ENCODE data around the gene STARD3NL.
A peak's percentile ranks its signal among the peaks of the same experiment; 100 is the strongest.
"Not testable (repeated sequence)": the region's sequence is repeated elsewhere in the genome, so short reads cannot be mapped to it uniquely, and the experiment has no call there.

Gene STARD3NL

DNA sequence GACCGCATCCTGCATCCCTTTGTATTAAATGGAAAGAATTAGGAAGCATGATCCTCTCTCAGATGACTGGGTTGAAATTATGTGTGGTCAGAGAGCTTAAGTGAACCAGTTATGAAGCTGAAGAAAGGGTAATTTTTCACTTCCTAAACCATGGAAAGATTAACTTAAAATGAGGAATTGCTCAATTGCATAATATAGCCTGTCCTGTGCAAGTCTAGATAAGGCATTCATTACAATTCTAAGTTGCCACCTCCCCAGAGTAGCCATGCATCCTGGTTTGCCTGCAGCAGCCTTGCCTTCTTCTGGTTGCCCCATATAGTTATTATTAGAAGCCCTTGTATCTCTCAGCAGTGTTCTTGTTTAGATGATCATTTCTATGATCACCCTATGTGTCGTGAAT, 45.3 kb downstream of the STARD3NL start:
- DNase-seq (ENCODE audit: low spot score), result no peak

DNA sequence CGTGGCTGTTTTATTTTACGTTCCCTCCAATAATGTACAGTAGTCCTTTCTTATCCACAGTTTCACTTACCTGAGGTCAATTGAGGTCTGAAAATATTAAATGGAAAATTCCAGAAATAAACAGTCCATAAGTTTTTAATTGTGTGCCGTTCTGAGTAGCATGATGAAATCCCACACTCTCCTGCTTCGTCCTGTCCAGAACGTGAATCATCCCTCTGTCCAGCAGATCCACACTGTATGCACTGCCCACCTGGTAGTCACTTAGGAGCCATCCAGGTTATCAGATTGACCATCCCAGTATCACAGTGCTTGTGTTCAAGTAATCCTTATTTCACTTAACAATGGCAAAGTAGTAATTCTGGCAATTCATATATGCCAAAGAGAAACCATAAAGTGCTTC, 46.3 kb downstream of the STARD3NL start:
- no peak for DNase-seq (ENCODE audit: low spot score)

DNA sequence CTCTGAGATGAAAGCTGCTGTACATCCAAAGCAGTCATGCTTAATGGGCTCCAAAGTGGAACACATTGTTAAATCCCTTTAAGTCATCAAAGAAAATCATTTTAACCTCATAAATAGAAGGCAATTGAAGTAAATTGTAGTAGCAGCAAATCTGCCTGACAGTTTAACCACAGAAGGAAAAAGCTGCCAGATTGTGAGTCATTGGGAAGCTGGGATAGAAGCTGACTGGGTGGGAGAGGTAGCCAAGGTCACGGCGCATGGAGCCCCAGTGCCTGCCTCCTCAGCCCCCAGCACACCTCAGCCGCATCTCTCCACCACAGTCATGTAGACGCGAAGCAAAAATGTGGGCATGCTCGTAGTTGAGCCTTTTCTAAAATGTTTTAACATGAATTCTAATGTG, 51.3 kb downstream of the STARD3NL start:
- DNase-seq (ENCODE audit: low spot score), result no peak

DNA sequence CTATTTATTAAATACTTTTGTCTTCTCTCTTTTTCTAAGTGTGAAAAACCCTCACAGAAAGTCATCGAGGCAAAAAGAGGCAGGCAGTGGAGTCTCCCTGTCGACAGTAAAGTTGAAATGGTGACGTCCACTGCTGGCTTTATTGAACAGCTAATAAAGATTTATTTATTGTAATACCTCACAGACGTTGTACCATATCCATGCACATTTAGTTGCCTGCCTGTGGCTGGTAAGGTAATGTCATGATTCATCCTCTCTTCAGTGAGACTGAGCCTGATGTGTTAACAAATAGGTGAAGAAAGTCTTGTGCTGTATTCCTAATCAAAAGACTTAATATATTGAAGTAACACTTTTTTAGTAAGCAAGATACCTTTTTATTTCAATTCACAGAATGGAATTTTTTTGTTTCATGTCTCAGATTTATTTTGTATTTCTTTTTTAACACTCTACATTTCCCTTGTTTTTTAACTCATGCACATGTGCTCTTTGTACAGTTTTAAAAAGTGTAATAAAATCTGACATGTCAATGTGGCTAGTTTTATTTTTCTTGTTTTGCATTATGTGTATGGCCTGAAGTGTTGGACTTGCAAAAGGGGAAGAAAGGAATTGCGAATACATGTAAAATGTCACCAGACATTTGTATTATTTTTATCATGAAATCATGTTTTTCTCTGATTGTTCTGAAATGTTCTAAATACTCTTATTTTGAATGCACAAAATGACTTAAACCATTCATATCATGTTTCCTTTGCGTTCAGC, 52.0 kb downstream of the STARD3NL start:
- no peak for DNase-seq (ENCODE audit: low spot score)

DNA sequence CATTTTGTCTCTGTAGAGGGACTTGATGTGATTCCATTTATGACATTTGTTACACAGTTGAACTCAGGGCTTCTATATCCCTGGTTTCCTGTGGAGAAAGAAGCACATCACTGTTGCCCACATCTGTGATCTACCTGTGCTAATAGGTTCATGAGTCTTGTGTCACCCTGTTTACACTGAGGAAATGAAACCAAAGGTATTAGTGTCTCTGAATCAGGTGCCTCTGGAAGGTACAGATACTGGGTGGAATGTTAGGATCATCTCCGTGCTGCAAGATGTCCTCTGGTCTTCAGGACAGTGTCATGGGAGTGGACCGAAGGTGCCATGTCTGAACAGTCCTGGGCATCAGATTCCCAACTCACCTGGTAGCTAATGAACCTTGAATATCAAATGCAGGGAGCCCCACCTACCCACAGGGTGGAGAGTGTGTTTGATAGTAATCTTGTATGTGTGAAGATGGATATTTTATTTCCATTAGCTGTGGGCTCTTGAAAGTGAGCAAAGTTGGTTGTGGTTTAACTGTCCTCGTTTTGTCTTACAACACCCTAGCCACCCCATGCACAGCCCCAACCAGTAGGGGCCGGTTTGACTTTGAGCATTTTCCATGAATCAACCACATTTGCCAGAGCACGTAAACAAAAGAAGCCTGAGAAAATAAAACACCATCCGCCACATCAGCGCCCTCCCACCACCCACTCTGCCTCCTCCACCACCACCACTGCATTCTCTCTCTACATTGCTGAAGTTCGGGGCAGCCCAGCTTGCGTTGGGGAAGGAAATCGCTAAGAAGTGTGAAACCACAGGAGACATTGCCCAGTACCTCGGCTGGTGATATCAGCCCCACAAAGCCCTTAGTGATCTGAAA, 54.7 kb downstream of the STARD3NL start:
- DNase-seq (ENCODE audit: low spot score), result no peak

DNA sequence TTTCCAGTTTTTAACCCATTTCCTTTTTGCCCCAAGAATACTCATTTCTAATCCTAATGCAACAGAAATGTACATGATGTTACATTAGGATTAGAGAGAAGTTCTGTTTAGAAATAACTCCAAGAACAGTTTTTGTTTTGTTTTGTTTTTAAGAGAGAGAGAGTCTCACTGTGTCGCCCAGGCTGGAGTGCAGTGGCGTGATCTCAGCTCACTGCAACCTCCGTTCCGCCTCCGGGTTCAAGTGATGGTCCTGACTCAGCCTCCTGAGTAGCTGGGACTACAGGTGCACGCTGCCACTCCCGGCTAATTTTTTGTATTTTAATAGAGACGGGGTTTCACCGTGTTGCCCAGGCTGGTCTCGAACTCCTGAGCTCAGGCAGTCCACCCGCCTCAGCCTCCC, 56.7 kb downstream of the STARD3NL start:
- DNase-seq (ENCODE audit: low spot score), result not testable (repeated sequence)

DNA sequence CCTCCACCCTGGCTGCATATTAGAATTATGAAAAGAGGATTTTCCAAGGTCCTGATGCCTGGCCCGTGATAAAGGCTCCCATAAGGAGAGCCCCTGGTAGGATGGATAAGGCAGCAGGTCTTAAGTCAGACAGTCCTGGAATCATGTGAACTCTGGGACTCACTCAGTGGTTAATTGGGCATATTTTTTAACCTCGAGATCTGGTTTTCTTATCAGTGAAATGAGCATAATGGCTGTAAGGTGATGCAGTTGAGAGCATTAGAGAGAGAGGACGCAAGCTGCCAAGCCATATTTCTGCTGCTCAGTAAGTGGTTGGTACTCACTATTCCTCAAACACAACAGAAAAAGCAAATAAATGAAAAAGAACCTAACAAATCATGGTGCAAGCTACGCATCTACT, 57.6 kb downstream of the STARD3NL start:
- no peak for DNase-seq (ENCODE audit: low spot score)

DNA sequence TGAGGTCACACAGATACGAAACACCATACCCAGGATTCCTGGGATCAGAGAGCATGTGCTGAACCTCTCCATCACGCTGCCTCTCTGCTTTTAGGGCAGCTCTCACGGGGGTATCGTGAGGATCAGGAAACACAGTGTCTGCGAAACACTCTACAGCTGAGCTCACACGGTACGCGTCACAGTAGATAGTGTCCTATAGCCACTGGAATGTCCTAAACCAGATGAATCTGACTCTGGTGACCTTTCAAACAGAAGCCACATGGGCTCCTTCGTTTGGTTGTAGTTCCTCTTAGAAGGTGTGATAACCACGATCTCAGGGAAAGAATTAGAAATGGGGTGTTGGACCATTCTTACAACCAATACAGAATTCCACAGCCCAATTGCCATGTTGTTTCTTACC, 61.1 kb downstream of the STARD3NL start:
- not testable (repeated sequence) for DNase-seq (ENCODE audit: low spot score)

DNA sequence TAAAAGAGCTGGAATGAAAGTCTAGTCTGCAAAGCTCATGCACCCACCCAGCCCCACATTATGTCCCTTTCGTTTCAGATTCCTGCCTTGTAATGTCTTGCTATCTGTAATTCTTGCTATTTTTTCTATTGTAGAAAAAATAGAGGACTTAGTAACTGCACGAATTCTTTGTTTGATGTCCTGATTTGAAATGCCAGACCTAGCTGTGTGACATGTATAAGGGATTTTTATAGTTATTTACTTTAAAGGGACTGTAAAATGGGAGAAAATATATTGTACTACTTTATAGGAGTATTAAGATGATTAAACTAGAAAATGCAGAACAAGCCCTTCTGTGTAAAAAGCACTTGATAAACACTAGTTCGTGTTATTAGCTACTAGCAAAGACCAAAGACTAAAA, 63.0 kb downstream of the STARD3NL start:
- DNase-seq (ENCODE audit: low spot score), result no peak

DNA sequence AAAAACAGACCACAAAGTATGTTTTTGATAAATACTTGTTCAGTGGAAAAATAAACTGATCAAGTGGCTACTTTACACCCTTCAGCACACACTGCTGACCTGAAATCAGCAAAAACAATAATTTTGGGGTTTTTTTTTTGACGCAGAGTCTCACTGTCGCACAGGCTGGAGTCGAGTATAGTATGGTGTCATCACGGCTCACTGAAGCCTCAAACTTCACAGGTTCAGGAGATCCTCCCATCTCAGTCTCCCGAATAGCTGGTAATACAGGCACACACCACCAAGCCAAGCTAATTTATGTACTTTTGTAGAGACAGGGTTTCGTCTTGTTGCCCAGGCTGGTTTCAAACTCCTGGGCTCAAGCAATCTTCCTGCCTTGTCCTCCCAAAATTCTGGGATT, 64.8 kb downstream of the STARD3NL start:
- no peak for DNase-seq (ENCODE audit: low spot score)

DNA sequence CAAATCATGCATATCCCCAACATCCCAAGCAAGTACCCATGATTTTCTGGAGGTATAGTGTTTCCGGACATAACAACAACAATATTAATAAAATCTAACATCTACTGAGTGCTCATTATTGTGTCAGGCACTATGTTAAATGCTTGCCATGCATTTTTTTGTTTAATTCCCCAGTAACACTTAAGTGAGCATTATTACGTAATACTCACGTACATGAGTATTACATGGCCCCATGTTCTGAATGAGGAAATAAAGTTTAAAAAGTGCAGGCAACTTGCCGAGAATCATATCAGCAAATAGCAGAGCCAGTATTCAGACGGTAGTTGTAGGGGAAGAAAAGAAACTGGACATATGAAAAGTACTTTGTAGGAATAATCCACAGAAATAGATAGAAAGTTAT, 65.3 kb downstream of the STARD3NL start:
- DNase-seq (ENCODE audit: low spot score), result not testable (repeated sequence)

DNA sequence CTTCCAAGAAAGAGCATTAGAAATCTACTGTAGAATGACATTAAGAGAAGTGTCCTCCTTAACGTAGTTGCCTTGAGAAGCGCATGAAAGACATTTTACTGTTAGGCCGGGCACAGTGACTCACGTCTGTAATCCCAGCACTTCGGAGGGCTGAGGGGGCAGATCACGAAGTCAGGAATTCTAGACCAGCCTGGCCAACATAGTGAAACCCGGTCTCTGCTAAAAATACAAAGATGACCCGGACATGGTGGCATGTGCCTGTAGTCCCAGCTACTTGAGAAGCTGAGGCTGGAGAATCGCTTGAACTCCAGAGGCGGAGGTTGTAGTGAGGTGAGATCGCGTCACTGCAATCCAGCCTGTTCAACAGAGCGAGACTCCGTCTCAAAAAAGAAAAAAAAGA, 66.5 kb downstream of the STARD3NL start:
- DNase-seq (ENCODE audit: low spot score), result no peak

DNA sequence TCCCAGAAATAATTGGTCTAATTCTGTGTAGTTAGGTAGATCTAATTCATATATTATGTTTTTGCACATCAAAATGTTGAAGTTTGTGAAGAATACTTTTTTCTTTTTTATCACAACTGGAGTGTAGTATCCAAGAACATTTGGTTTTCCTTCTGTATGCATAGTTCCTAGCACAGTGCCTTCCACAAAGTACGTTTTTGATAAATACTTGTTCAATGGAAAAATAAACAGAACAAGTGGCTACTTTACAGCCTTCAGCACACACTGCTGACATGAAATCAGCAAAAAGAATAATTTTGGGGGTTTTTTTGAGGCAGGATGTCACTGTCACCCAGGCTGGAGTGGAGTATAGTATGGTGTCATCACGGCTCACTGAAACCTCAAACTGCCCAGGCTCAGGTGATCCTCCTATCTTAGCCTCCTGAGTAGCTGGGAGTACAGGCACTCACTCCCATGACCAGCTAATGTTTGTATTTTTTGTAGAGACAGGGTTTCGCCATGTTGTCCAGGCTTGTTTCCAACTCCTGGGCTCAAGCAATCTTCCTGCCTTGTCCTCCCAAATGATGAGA, 67.4 kb downstream of the STARD3NL start:
- DNase-seq (ENCODE audit: low spot score), result no peak

DNA sequence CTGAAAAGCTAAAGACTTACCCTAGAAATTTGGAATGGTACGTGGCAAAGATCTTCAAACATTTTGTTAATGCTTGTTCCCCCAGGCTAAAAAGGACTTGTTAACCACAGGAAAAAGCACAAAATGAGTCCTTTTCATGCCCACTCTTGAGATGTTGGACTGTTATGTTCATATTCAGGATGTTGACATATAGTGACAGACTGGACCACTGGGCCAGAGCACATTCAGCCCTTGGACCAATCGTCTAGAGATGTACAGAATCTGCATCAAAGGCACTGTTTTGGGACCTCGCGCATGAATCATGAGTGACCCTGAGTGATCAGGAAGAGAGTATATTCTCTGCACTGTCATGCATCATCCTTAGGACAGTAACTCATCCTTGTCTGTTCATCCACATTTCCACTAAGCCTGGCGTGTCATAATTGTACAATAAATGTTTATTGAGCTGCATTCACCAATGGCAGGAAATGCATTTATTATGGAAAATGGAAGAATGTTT, 70.1 kb downstream of the STARD3NL start:
- no peak for DNase-seq (ENCODE audit: low spot score)

DNA sequence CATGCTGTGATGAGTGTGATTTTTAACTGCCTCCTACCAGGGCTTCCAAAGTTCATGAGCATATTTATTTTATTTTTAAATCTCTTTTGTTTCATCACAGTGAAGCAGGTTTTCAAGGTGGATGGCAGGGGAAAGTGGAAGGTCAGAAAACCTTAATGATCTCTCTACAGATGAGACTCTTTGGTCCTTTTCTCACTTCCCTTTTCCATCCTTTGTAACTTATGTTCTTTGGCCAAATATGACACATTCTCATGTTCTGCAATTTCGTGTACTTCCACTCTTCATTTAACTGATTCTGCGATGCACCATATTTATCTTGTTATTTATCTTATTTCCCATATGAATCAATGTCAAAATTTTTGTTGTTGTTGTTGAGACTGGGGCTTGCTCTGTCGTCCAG, 71.8 kb downstream of the STARD3NL start:
- DNase-seq (ENCODE audit: low spot score), result not testable (repeated sequence)

DNA sequence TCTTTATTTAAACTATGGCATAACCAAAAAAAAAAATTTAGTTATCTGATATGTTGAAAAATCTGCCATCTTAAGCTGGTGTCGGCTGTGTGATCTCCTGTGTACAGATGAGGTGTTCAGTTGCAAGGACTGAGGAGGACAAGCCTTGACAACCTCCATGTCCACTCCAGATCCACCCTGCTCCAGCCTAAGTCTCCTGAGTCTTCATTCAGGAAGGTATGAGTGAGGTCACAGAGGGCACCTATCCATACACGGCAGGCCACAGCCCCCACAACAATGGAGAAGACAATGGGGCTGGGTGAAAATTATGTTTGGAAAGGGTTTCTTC, 79.3 kb downstream of the STARD3NL start:
- no peak for DNase-seq (ENCODE audit: low spot score)

DNA sequence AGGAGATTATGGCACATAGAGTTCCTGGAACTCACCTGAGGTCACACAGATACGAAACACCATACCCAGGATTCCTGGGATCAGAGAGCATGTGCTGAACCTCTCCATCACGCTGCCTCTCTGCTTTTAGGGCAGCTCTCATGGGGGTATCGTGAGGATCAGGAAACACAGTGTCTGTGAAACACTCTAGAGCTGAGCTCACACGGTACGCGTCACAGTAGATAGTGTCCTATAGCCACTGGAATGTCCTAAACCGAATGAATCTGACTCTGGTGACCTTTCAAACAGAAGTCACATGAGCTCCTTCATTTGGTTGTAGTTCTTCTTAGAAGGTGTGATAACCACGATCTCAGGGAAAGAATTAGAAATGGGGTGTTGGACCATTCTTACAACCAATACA, 81.1 kb downstream of the STARD3NL start:
- not testable (repeated sequence) for DNase-seq (ENCODE audit: low spot score)

DNA sequence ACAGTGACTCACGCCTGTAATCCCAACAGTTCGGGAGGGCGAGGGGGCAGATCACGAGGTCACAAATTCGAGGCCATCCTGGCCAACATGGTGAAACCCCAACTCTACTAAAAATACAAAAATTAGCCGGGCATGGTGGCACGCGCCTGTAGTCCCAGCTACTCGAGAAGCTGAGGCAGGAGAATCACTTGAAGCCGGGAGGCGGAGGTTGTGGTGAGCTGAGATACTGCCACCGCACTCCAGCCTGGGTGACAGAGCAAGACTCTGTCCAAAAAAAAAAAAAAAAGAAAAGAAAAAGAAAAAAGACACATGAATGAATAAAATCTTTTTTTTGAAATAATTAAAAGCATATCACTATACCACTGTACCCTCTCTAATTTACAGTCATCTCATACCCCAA, 83.6 kb downstream of the STARD3NL start:
- not testable (repeated sequence) for DNase-seq (ENCODE audit: low spot score)

DNA sequence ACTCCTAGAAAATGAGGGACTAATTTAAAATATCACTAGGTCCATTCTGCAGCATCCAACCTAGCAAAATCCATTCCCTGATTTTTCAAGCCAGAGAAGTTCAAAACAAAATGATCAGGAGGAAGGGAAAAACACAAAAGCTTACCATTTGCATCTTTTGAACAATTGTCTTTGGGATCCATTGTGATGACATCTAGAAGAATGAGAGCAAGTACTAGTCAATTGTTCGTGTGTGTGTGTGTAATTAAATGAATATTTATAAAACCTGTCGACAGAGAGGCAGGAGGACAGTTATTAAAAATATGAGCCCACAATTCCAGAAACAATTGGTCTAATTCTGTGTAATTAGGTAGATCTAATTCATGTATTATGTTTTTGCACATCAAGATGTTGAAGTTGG, 84.0 kb downstream of the STARD3NL start:
- not testable (repeated sequence) for DNase-seq (ENCODE audit: low spot score)

DNA sequence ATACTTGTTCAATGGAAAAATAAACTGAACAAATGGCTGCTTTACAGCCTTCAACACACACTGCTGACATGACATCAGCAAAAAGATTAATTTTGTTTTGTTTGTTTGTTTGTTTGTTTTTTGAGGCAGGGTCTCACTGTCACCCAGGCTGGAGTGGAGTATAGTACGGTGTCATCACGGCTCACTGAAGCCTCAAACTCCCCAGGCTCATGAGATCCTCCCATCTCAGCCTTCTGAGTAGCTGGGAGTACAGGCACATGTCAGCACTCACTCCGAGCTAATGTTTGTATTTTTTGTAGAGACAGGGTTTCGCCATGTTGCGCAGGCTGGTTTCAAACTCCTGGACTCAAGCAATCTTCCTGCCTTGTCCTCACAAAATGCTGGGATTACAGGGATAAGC, 84.5 kb downstream of the STARD3NL start:
- DNase-seq (ENCODE audit: low spot score), result no peak

DNA sequence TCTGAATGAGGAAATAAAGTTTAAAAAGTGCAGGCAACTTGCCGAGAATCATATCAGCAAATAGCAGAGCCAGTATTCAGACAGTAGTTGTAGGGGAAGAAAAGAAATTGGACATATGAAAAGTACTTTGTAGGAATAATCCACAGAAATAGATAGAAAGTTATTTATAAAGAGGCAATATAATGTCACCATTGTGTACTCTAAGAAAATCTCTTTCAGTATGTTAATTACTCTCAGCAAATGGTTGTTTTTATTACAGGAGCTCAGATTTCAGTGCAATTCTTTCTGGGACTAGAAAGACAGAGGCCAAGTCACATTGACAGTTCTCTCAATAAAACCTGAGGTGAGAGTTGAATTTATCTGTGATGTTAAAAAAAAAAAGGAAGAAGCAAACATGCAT, 85.2 kb downstream of the STARD3NL start:
- DNase-seq (ENCODE audit: low spot score), result peak; percentile 36

DNA sequence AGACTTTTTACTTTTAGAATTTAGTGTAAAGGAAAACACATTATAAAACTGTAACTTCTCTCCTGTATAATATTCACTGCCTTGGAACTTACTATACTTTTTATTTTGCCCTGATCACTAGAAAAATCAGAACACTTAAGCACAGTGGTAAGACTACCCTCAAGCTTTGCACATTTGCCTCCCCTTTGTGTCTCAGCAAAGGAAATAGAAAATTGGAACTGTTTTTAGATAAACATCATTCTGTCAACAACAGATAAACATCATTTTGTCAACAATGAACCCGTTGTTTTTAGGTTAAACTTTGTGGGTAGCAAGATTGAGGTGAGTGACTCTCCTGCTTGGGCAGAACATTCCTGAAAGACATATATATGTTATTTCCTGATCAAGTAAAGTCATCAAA, 86.6 kb downstream of the STARD3NL start:
- DNase-seq (ENCODE audit: low spot score), result not testable (repeated sequence)

DNA sequence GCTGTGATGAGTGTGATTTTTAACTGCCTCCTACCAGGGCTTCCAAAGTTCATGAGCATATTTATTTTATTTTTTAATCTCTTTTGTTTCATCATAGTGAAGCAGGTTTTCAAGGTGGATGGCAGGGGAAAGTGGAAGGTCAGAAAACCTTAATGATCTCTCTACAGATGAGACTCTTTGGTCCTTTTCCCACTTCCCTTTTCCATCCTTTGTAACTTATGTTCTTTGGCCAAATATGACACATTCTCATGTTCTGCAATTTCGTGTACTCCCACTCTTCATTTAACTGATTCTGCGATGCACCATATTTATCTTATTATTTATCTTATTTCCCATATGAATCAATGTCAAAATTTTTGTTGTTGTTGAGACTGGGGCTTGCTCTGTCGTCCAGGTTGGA, 87.9 kb downstream of the STARD3NL start:
- not testable (repeated sequence) for DNase-seq (ENCODE audit: low spot score)

Data from COLO829 (cell line).